ENCODE data around the gene CDPF1. TPM values are rescaled to one million over a fixed set of nuclear protein-coding genes. Genes with fewer than 3 reads are reported as not detected.
A peak's percentile ranks its signal among the peaks of the same experiment; 100 is the strongest.

CDPF1 gene
- total RNA-seq, 2 experiments from 2014 or later = 11.2 to 13.6 TPM

GRCh38 chr22:46240506-46240905 is 9.6 kb downstream of the CDPF1 start:
- H3K4me3 Mint-ChIP-seq = peak overlapping the region; percentile 64
- no peak for DNase-seq
- POLR2A ChIA-PET = interaction anchor here (1.2 kb wide), 1 partner anchor 10 kb away, joined by 6 read pairs; the partner anchor contains the start of gene CDPF1
- H3K36me3 Mint-ChIP-seq = peaks cover 27% of the 10 kb centered on the region
- H3K4me1 Mint-ChIP-seq = peaks cover 19% of the 10 kb centered on the region
- no peaks in the 10 kb centered on the region for H3K27me3 Mint-ChIP-seq
- ATAC-seq (ENCODE audit: low read depth) = no peak
- H3K27ac Mint-ChIP-seq = peak overlapping the region; percentile 68
- H3K9me3 Mint-ChIP-seq = peaks cover 3% of the 10 kb centered on the region

GRCh38 chr22:46240073-46240472 is 10.0 kb downstream of the CDPF1 start:
- Mint-ChIP-seq H3K36me3 (peaks cover 27% of the 10 kb centered on the region), H3K27ac (peak overlapping the region; percentile 68), H3K27me3 (no peaks in the 10 kb centered on the region), H3K4me1 (peaks cover 19% of the 10 kb centered on the region), H3K4me3 (peak overlapping the region; percentile 64), H3K9me3 (peaks cover 3% of the 10 kb centered on the region)
- peak; percentile 13 for ATAC-seq (ENCODE audit: low read depth)
- no peak for DNase-seq
- POLR2A ChIA-PET = interaction anchor here (1.2 kb wide), 1 partner anchor 10 kb away, joined by 6 read pairs; the partner anchor contains the start of gene CDPF1

GRCh38 chr22:46239261-46240048 is 10.6 kb downstream of the CDPF1 start:
- peak; percentile 74 for ATAC-seq (ENCODE audit: low read depth)
- POLR2A ChIA-PET = interaction anchor here (0.8 to 2.2 kb wide), 4 partner anchors 11 to 57 kb away, joined by 3 to 11 read pairs (median 4); partner anchors contain the start of genes CDPF1 and TTC38
- Mint-ChIP-seq H3K36me3 (peaks cover 29% of the 10 kb centered on the region), H3K27ac (peak overlapping the region; percentile 69), H3K9me3 (peaks cover 3% of the 10 kb centered on the region), H3K27me3 (no peaks in the 10 kb centered on the region), H3K4me1 (peaks cover 21% of the 10 kb centered on the region), H3K4me3 (peak overlapping the region; percentile 64)
- peak; percentile 45 for DNase-seq

GRCh38 chr22:46238541-46238940 is 11.6 kb downstream of the CDPF1 start:
- Mint-ChIP-seq H3K27me3 (no peaks in the 10 kb centered on the region), H3K27ac (peak overlapping the region; percentile 38), H3K36me3 (peaks cover 26% of the 10 kb centered on the region), H3K4me1 (peaks cover 22% of the 10 kb centered on the region), H3K4me3 (no peak overlapping the region), H3K9me3 (peaks cover 3% of the 10 kb centered on the region)
- ATAC-seq (ENCODE audit: low read depth) (no peak), DNase-seq (no peak)
- POLR2A ChIA-PET = interaction anchor here (0.8 to 2.2 kb wide), 3 partner anchors 12 to 57 kb away, joined by 3 to 11 read pairs (median 3); partner anchors contain the start of genes CDPF1 and TTC38

- POLR2A ChIA-PET = interaction anchor here (2.2 kb wide), 1 partner anchor 13 kb away, joined by 11 read pairs; the partner anchor contains the start of gene CDPF1
- no peak overlapping the region for H3K4me3 Mint-ChIP-seq
- H3K36me3 Mint-ChIP-seq = peaks cover 23% of the 10 kb centered on the region
- peaks cover 3% of the 10 kb centered on the region for H3K9me3 Mint-ChIP-seq
- no peak for DNase-seq
- no peaks in the 10 kb centered on the region for H3K27me3 Mint-ChIP-seq
- no peak overlapping the region for H3K27ac Mint-ChIP-seq
- H3K4me1 Mint-ChIP-seq = peaks cover 25% of the 10 kb centered on the region
- no peak for ATAC-seq (ENCODE audit: low read depth)
Measured at GRCh38 chr22:46237453-46238124, 12.5 kb downstream of the CDPF1 start.

- Mint-ChIP-seq H3K36me3 (peaks cover 21% of the 10 kb centered on the region), H3K27me3 (no peaks in the 10 kb centered on the region), H3K27ac (no peak overlapping the region), H3K4me1 (peaks cover 15% of the 10 kb centered on the region), H3K9me3 (peaks cover 3% of the 10 kb centered on the region), H3K4me3 (no peak overlapping the region)
- no peak for ATAC-seq (ENCODE audit: low read depth)
- DNase-seq = no peak
- POLR2A ChIA-PET = no interaction called here
Measured at GRCh38 chr22:46234969-46235368, 15.1 kb downstream of the CDPF1 start.

GRCh38 chr22:46233231-46233630 is 16.9 kb downstream of the CDPF1 start:
- Mint-ChIP-seq H3K27ac (no peak overlapping the region), H3K4me1 (peaks cover 6% of the 10 kb centered on the region), H3K36me3 (peaks cover 13% of the 10 kb centered on the region), H3K9me3 (peaks cover 2% of the 10 kb centered on the region), H3K4me3 (no peak overlapping the region), H3K27me3 (no peaks in the 10 kb centered on the region)
- no peak for DNase-seq
- ATAC-seq (ENCODE audit: low read depth) = no peak
- POLR2A ChIA-PET = no interaction called here

GRCh38 chr22:46230262-46230901 is 19.7 kb downstream of the CDPF1 start:
- Mint-ChIP-seq H3K4me3 (no peak overlapping the region), H3K36me3 (peaks cover 6% of the 10 kb centered on the region), H3K27ac (no peak overlapping the region), H3K27me3 (no peaks in the 10 kb centered on the region), H3K9me3 (peaks cover 2% of the 10 kb centered on the region), H3K4me1 (peaks cover 9% of the 10 kb centered on the region)
- ATAC-seq (ENCODE audit: low read depth) (no peak), DNase-seq (no peak)
- POLR2A ChIA-PET = no interaction called here

- ATAC-seq (ENCODE audit: low read depth) = no peak
- POLR2A ChIA-PET = no interaction called here
- Mint-ChIP-seq H3K27me3 (no peaks in the 10 kb centered on the region), H3K27ac (no peak overlapping the region), H3K9me3 (peaks cover 2% of the 10 kb centered on the region), H3K4me3 (no peak overlapping the region), H3K4me1 (peaks cover 9% of the 10 kb centered on the region), H3K36me3 (peaks cover 10% of the 10 kb centered on the region)
- no peak for DNase-seq
Measured at GRCh38 chr22:46229701-46230100, 20.4 kb downstream of the CDPF1 start.

- DNase-seq (no peak), ATAC-seq (ENCODE audit: low read depth) (no peak)
- POLR2A ChIA-PET = no interaction called here
- Mint-ChIP-seq H3K27me3 (no peaks in the 10 kb centered on the region), H3K36me3 (peaks cover 12% of the 10 kb centered on the region), H3K9me3 (peaks cover 2% of the 10 kb centered on the region), H3K4me1 (peaks cover 3% of the 10 kb centered on the region), H3K27ac (no peak overlapping the region), H3K4me3 (no peak overlapping the region)
Measured at GRCh38 chr22:46226577-46226976, 23.5 kb downstream of the CDPF1 start.

- Mint-ChIP-seq H3K9me3 (peaks cover 2% of the 10 kb centered on the region), H3K27ac (peak overlapping the region; percentile 10), H3K4me3 (no peak overlapping the region), H3K27me3 (no peaks in the 10 kb centered on the region), H3K36me3 (peaks cover 18% of the 10 kb centered on the region), H3K4me1 (peaks cover 5% of the 10 kb centered on the region)
- POLR2A ChIA-PET = no interaction called here
- DNase-seq = no peak
- ATAC-seq (ENCODE audit: low read depth) = no peak
Measured at GRCh38 chr22:46225631-46226030, 24.5 kb downstream of the CDPF1 start.

GRCh38 chr22:46224898-46225290 is 25.2 kb downstream of the CDPF1 start:
- POLR2A ChIA-PET = no interaction called here
- no peak overlapping the region for H3K27ac Mint-ChIP-seq
- no peaks in the 10 kb centered on the region for H3K27me3 Mint-ChIP-seq
- H3K4me1 Mint-ChIP-seq = peaks cover 5% of the 10 kb centered on the region
- ATAC-seq (ENCODE audit: low read depth) (no peak), DNase-seq (no peak)
- no peak overlapping the region for H3K4me3 Mint-ChIP-seq
- H3K36me3 Mint-ChIP-seq = peaks cover 23% of the 10 kb centered on the region
- H3K9me3 Mint-ChIP-seq = peaks cover 2% of the 10 kb centered on the region
